GM23248 (cell line): ENCODE measurements around the gene SCN3B. TPM values are rescaled to one million over a fixed set of nuclear protein-coding genes. Genes with fewer than 3 reads are reported as not detected.

ENCODE experiments used
- DNase-seq: peaks from one replicate; pipeline ENCODE4 v3.0.0-alpha.2; 2015
- H2AFZ ChIP-seq: fragments of 200-600 bp; sonication (generic); 2 replicates; pipeline ENCODE4 v1.6.1; 2016; ENCODE audit warnings: antibody characterized with exemption
- H3F3A ChIP-seq: fragments of 200-600 bp; sonication (generic); 2 replicates; pipeline ENCODE4 v1.6.1; 2016; ENCODE audit warnings: mild to moderate bottlenecking, antibody characterized with exemption, mixed run types; ENCODE audit not compliant: insufficient read depth
- H3K27ac ChIP-seq: fragments of 200-600 bp; sonication (generic); 2 replicates; pipeline ENCODE4 v1.5.1; 2016; ENCODE audit warnings: mild to moderate bottlenecking
- H3K27me3 ChIP-seq: fragments of 200-600 bp; sonication (generic); replicated peaks from 2 replicates; pipeline ENCODE4 v1.6.1; 2016; ENCODE audit warnings: mild to moderate bottlenecking; ENCODE audit not compliant: insufficient read depth
- H3K36me3 ChIP-seq: fragments of 200-600 bp; sonication (generic); 2 replicates; pipeline ENCODE4 v1.6.1; 2016; ENCODE audit warnings: low read depth, mild to moderate bottlenecking
- H3K4me1 ChIP-seq: fragments of 200-600 bp; sonication (generic); 2 replicates; pipeline ENCODE4 v1.6.1; 2016; ENCODE audit warnings: mild to moderate bottlenecking; ENCODE audit not compliant: insufficient read depth
- H3K4me2 ChIP-seq: fragments of 200-600 bp; sonication (generic); one replicate; pipeline ENCODE4 v1.6.1; 2016; ENCODE audit warnings: mild to moderate bottlenecking; ENCODE audit not compliant: unreplicated experiment
- H3K4me3 ChIP-seq: fragments of 200-600 bp; sonication (generic); 2 replicates; pipeline ENCODE4 v1.5.1; 2016; ENCODE audit warnings: mild to moderate bottlenecking
- H3K79me2 ChIP-seq: fragments of 200-600 bp; sonication (generic); 2 replicates; pipeline ENCODE4 v1.6.1; 2016; ENCODE audit warnings: mild to moderate bottlenecking; ENCODE audit not compliant: insufficient read depth
- H3K9ac ChIP-seq: fragments of 200-600 bp; sonication (generic); 2 replicates; pipeline ENCODE4 v1.6.1; 2016; ENCODE audit warnings: mild to moderate bottlenecking
- H3K9me2 ChIP-seq: fragments of 200-600 bp; sonication (generic); 2 replicates; pipeline ENCODE4 v1.6.1; 2016; ENCODE audit warnings: mixed run types, mild to moderate bottlenecking, moderate library complexity; ENCODE audit not compliant: insufficient read depth
- H3K9me3 ChIP-seq: fragments of 200-600 bp; sonication (generic); one replicate; pipeline ENCODE4 v1.6.1; 2017; ENCODE audit warnings: low read depth
- H4K20me1 ChIP-seq: fragments of 200-600 bp; sonication (generic); 2 replicates; pipeline ENCODE4 v1.6.0; 2016; ENCODE audit not compliant: insufficient read depth
- EZH2 ChIP-seq: fragments of 200-600 bp; sonication (generic); IDR thresholded peaks from 2 replicates; pipeline ENCODE4 v1.6.1; 2018; ENCODE audit warnings: antibody characterized with exemption, mild to moderate bottlenecking; ENCODE audit not compliant: insufficient read depth, poor library complexity, severe bottlenecking
- EZH2phosphoT487 ChIP-seq: fragments of 200-600 bp; sonication (generic); IDR thresholded peaks from 2 replicates; pipeline ENCODE4 v1.6.1; 2018; ENCODE audit warnings: antibody characterized with exemption, moderate library complexity, mild to moderate bottlenecking, low read depth; ENCODE audit not compliant: insufficient read depth
- WGBS, 2 experiments: methylation state at CpG; one replicate each; pipeline ENCODE4 v1.1.6; 2015 to 2017; ENCODE audit warnings: low lambda C conversion rate in 2 of 2, low coverage in 1 of 2; ENCODE audit errors: missing lambda C conversion rate in 2 of 2; 5-methylcytosine and 5-hydroxymethylcytosine counted together
- in situ Hi-C: fragments of 300-500 bp; cut with MboI; formaldehyde crosslinking; loops from 2 replicates; pipeline ENCODE4 v1.15.0; 2020
- polyA plus RNA-seq: library from polyadenylated mRNA; unstranded; fragments of >200 nt; fragmentation: Nextera tagmentation; extraction: Ambion mirVana; gene quantifications from 2 replicates; pipeline ENCODE4 v1.2.1, GENCODE V29; 2016
- total RNA-seq: library from RNA; depleted of rRNA; stranded (reverse); fragments of >200 nt; shearing (Covaris generic); gene quantifications from 2 replicates; pipeline ENCODE4 v1.2.3, GENCODE V29; 2014; rRNA removed

The SCN3B gene
- total and polyA plus RNA-seq, 2 experiments from 2014 or later, result 0.33 TPM; not detected in 1

DNA sequence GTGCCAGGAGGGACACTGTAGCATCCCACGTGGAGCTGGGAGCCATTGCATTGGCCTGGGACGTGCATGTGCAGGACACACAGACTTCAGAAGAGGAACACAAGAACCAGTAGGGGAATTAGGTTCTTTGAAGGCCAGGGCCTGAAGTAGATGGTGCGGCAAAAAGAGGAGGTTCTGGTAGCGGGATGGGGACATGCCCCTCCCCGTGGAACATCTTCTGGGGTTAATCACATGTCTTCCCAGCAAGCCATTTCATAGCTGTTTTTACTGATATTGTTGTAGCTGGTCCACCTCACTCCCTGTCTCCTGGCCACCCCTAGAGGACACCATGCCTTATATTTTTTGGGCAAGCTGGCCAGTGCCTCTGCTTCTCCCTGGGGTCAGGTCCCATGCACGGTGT, 74.3 kb downstream of the SCN3B start:
- Histone ChIP-seq H2AFZ (no peak overlapping the region), H3K4me3 (no peak overlapping the region), H3K79me2 (peaks cover 10% of the 10 kb centered on the region; the same call in 1 of the 2 replicates), H3K27ac (no peak overlapping the region), H3K9me2 (no peaks in the 10 kb centered on the region), H3K4me2 (no peak overlapping the region), H3K4me1 (peaks cover 6% of the 10 kb centered on the region), H3K9ac (no peak overlapping the region), H3K27me3 (no peaks in the 10 kb centered on the region), H4K20me1 (no peaks in the 10 kb centered on the region), H3F3A (no peaks in the 10 kb centered on the region), H3K36me3 (no peaks in the 10 kb centered on the region), H3K9me3 (no peaks in the 10 kb centered on the region)
- no peak for DNase-seq
- in situ Hi-C loops, result no loop called here
- TF ChIP-seq EZH2phosphoT487 (no peak), EZH2 (no peak)
- 76 to 79% methylated on average over 6 of the region's 6 CpGs for WGBS, 2 experiments

DNA sequence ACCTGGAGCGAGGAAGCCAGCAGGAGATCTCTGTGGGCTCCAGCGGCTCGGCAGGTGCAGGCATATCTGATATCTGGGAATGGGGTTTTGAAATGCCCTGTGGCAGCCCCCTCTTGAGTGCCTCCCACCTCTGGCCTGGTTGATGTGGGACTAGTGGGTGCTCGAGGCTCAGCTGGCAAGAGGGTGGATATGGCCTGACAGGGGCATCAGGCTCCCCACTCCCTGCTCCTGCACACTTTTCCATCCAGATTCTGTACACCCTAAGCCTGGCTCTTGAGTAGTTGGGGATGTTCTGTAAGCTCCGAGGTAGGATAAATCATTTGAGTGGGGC, 75.0 kb downstream of the SCN3B start:
- Histone ChIP-seq H3K79me2 (peaks cover 11% of the 10 kb centered on the region; the same call in 1 of the 2 replicates), H3F3A (no peaks in the 10 kb centered on the region), H3K9me3 (no peaks in the 10 kb centered on the region), H4K20me1 (no peaks in the 10 kb centered on the region), H3K36me3 (no peaks in the 10 kb centered on the region), H3K9me2 (no peaks in the 10 kb centered on the region), H3K9ac (no peak overlapping the region), H3K27ac (no peak overlapping the region), H3K27me3 (no peaks in the 10 kb centered on the region), H3K4me1 (peaks cover 6% of the 10 kb centered on the region), H3K4me3 (no peak overlapping the region), H3K4me2 (no peak overlapping the region), H2AFZ (no peak overlapping the region)
- DNase-seq, result no peak
- TF ChIP-seq EZH2 (no peak), EZH2phosphoT487 (no peak)
- in situ Hi-C loops, result no loop called here
- WGBS, 2 experiments, result 86 to 88% methylated on average over 5 of the region's 5 CpGs

Other genes starting within 250 kb of the SCN3B start
- 14.8 and 21.4 TPM in 2 replicates for gene GRAMD1B, start 224.4 kb downstream of the SCN3B start, total RNA-seq
- 3.3 and 4.1 TPM in 2 replicates for gene GRAMD1B, start 224.4 kb downstream of the SCN3B start, polyA plus RNA-seq
- gene ZNF202, start 87.0 kb upstream of the SCN3B start, total RNA-seq, result 5.5 and 26.4 TPM in 2 replicates
- gene ZNF202, start 87.0 kb upstream of the SCN3B start, polyA plus RNA-seq, result 4.5 and 5.1 TPM in 2 replicates
- not detected in 2 replicates for gene OR6X1, start 99.9 kb upstream of the SCN3B start, total RNA-seq
- gene OR6X1, start 99.9 kb upstream of the SCN3B start, polyA plus RNA-seq, result not detected in 2 replicates
- not detected in 2 replicates for gene OR6M1, start 151.7 kb upstream of the SCN3B start, total RNA-seq
- not detected in 2 replicates for gene OR6M1, start 151.7 kb upstream of the SCN3B start, polyA plus RNA-seq
- not detected in 2 replicates for gene TMEM225, start 231.0 kb upstream of the SCN3B start, total RNA-seq
- gene TMEM225, start 231.0 kb upstream of the SCN3B start, polyA plus RNA-seq, result not detected in 2 replicates
- gene OR8D4, start 247.5 kb upstream of the SCN3B start, total RNA-seq, result not detected in 2 replicates
- not detected in 2 replicates for gene OR8D4, start 247.5 kb upstream of the SCN3B start, polyA plus RNA-seq